CD14-positive monocyte (primary cell): ENCODE measurements around the gene INPP5K. TPM values are rescaled to one million over a fixed set of nuclear protein-coding genes. Genes with fewer than 3 reads are reported as not detected.

ENCODE experiments used
- DNase-seq, 3 donors: peaks; one replicate each; pipeline ENCODE4 v3.0.0-alpha.2; 2011 to 2022
- H2AFZ ChIP-seq: 2 replicates; pipeline ENCODE4 v1.6.0; 2012; ENCODE audit warnings: mild to moderate bottlenecking, low read depth, low read length, inconsistent platforms; ENCODE audit not compliant: insufficient read depth, poor library complexity, severe bottlenecking
- H3K27ac ChIP-seq, 2 donors: 1 replicate in 1 of 2; 2 replicates in 1 of 2; pipeline ENCODE4 v1.5.1; 2012 to 2013; ENCODE audit warnings: low read length in 2 of 2, control low read depth in 1 of 2, inconsistent platforms in 1 of 2, low read depth in 1 of 2, mild to moderate bottlenecking in 1 of 2
- H3K27me3 ChIP-seq, 2 donors: one replicate each; pipeline versions ENCODE4 v1.6.0 to v1.6.1; 2011 to 2013; ENCODE audit warnings: low read length in 2 of 2; ENCODE audit not compliant: control insufficient read depth in 2 of 2, insufficient read depth in 2 of 2
- H3K36me3 ChIP-seq, 2 donors: replicated peaks in 1 of 2; 1 replicate in 1 of 2; 2 replicates in 1 of 2; pipeline versions ENCODE4 v1.5.1 to v1.6.1; 2012 to 2013; ENCODE audit warnings: low read length in 2 of 2, control low read depth in 1 of 2, inconsistent platforms in 1 of 2, mild to moderate bottlenecking in 1 of 2; ENCODE audit not compliant: insufficient read depth in 2 of 2, control insufficient read depth in 1 of 2
- H3K4me1 ChIP-seq, 2 donors: 1 replicate in 1 of 2; 2 replicates in 1 of 2; pipeline versions ENCODE4 v1.5.1 to v1.6.1; 2012 to 2013; ENCODE audit warnings: low read length in 2 of 2, control low read depth in 1 of 2, inconsistent platforms in 1 of 2, mild to moderate bottlenecking in 1 of 2, moderate library complexity in 1 of 2; ENCODE audit not compliant: insufficient read depth in 2 of 2, control insufficient read depth in 1 of 2
- H3K4me2 ChIP-seq: replicated peaks from 2 replicates; pipeline ENCODE3; 2012; ENCODE audit warnings: low read length, moderate library complexity, mild to moderate bottlenecking; ENCODE audit not compliant: poor library complexity, severe bottlenecking; ENCODE audit errors: extremely low read depth
- H3K4me3 ChIP-seq, 3 experiments: fragments of 200-600 bp in 1 of 3; sonication (generic) in 1 of 3; replicated peaks in 1 of 3; 1 replicate in 2 of 3; 2 replicates in 1 of 3; pipeline ENCODE4 v1.5.1; 2011 to 2013; ENCODE audit warnings: low read length in 3 of 3, mild to moderate bottlenecking in 3 of 3, control low read depth in 2 of 3, low read depth in 2 of 3, inconsistent platforms in 1 of 3, moderate library complexity in 1 of 3
- H3K79me2 ChIP-seq: 2 replicates; pipeline ENCODE4 v1.6.0; 2012; ENCODE audit warnings: mild to moderate bottlenecking, control low read depth, inconsistent platforms, low read length, moderate library complexity; ENCODE audit not compliant: insufficient read depth
- H3K9ac ChIP-seq: 2 replicates; pipeline ENCODE4 v1.6.0; 2017; ENCODE audit warnings: low read length, mild to moderate bottlenecking; ENCODE audit not compliant: insufficient read depth, poor library complexity, severe bottlenecking
- H3K9me3 ChIP-seq, 2 donors: replicated peaks in 1 of 2; 1 replicate in 1 of 2; 2 replicates in 1 of 2; pipeline versions ENCODE4 v1.5.1 to v1.6.1; 2012 to 2013; ENCODE audit warnings: low read length in 2 of 2, control low read depth in 1 of 2; ENCODE audit not compliant: control insufficient read depth in 1 of 2, insufficient read depth in 1 of 2
- H4K20me1 ChIP-seq: 2 replicates; pipeline ENCODE4 v1.6.0; 2012; ENCODE audit warnings: mild to moderate bottlenecking, low read length, control low read depth, moderate library complexity; ENCODE audit not compliant: insufficient read depth
- H3K27ac Mint-ChIP-seq, 7 donors: one replicate each; pipeline ENCODE4 v1.8.0; 2020; ENCODE audit warnings: mild to moderate bottlenecking in 7 of 7, mixed read lengths in 7 of 7, moderate library complexity in 6 of 7, inconsistent platforms in 2 of 7
- H3K27me3 Mint-ChIP-seq, 3 donors: one replicate each; pipeline ENCODE4 v1.8.0; 2021 to 2022; ENCODE audit warnings: low read depth in 3 of 3, mild to moderate bottlenecking in 3 of 3, mixed read lengths in 3 of 3, moderate library complexity in 3 of 3, inconsistent platforms in 1 of 3
- H3K36me3 Mint-ChIP-seq, 2 donors: one replicate each; pipeline ENCODE4 v1.8.0; 2020; ENCODE audit warnings: mixed read lengths in 2 of 2, inconsistent platforms in 1 of 2, mild to moderate bottlenecking in 1 of 2
- H3K4me1 Mint-ChIP-seq: one replicate; pipeline ENCODE4 v1.8.0; 2020; ENCODE audit warnings: mild to moderate bottlenecking, mixed read lengths
- H3K4me3 Mint-ChIP-seq, 2 donors: one replicate each; pipeline ENCODE4 v1.8.0; 2020; ENCODE audit warnings: mild to moderate bottlenecking in 2 of 2, mixed read lengths in 2 of 2, moderate library complexity in 1 of 2
- H3K9me3 Mint-ChIP-seq, 7 donors: one replicate each; pipeline ENCODE4 v1.8.0; 2020 to 2022; ENCODE audit warnings: mixed read lengths in 7 of 7, mild to moderate bottlenecking in 6 of 7, moderate library complexity in 6 of 7, inconsistent platforms in 2 of 7
- CTCF ChIP-seq: fragments of 200-600 bp; IDR thresholded peaks from one replicate; pipeline ENCODE4 v1.8.0; 2022; ENCODE audit warnings: antibody characterized with exemption, mild to moderate bottlenecking
- whole genome bisulfite sequencing: methylation state at CpG from one replicate; pipeline ENCODE4 v1.1.5; 2013; ENCODE audit warnings: missing lambda C conversion rate; ENCODE audit not compliant: insufficient coverage; 5-methylcytosine and 5-hydroxymethylcytosine counted together
- intact Hi-C, 2 donors: fragments of 100-400 bp; cut with micrococcal nuclease; formaldehyde crosslinking; loops; one replicate each; pipeline versions ENCODE4 v1.15.0 to v1.15.1; 2023
- polyA plus RNA-seq, 3 donors: library from polyadenylated mRNA; depleted of rRNA in 1 of 3; unstranded in 2 of 3; stranded (reverse) in 1 of 3; fragments of 300-500 nt in 2 of 3; fragments of >200 nt in 1 of 3; fragmentation: Illumina TruSeq in 2 of 3; gene quantifications; 1 replicate in 2 of 3; 2 replicates in 1 of 3; pipeline ENCODE4 v1.2.3, GENCODE V29; 2012 to 2021

The INPP5K gene
- polyA plus RNA-seq, 3 donors: 50.3 to 58.7 (median 53.0) TPM

GRCh38 chr17:1560858-1561355 lies 44.5 kb upstream of the INPP5K start:
- Histone ChIP-seq H3K9ac (no peak overlapping the region), H2AFZ (no peak overlapping the region), H3K9me3 (no peaks in the 10 kb centered on the region), H4K20me1 (peaks cover 61% of the 10 kb centered on the region), H3K27me3 (no peaks in the 10 kb centered on the region), H3K36me3 (peaks cover 4 to 15% of the 10 kb centered on the region in 2 donors), H3K4me3 (peak overlapping the region in 1 of 3 experiments; percentile 84), H3K4me2 (peak overlapping the region; percentile 75), H3K79me2 (peaks cover 53% of the 10 kb centered on the region), H3K27ac (peak overlapping the region in 1 of 2 donors; percentile 66), H3K4me1 (peaks cover 31 to 48% of the 10 kb centered on the region in 2 donors)
- peaks cover 7 to 20% (median 14%) of the 10 kb centered on the region in 3 donors for H3K27me3 Mint-ChIP-seq
- H3K36me3 Mint-ChIP-seq: peaks cover 33 to 39% of the 10 kb centered on the region in 2 donors
- H3K4me1 Mint-ChIP-seq: peaks cover 59% of the 10 kb centered on the region
- H3K4me3 Mint-ChIP-seq: peak overlapping the region; percentile 91
- H3K27ac Mint-ChIP-seq: peak overlapping the region in 4 of 7 donors; percentile 54 to 83 (median 80)
- intact Hi-C loops: loop anchor here in 1 of 2 donors (5.0 kb wide), 1 partner anchor 44 kb away; the partner anchor contains the start of gene INPP5K
- TF ChIP-seq CTCF: no peak
- 90% methylated on average over 5 of the region's 7 CpGs for WGBS
- DNase-seq: no peak
- H3K9me3 Mint-ChIP-seq: peaks cover 0 to 3% (median 0%) of the 10 kb centered on the region in 7 donors

GRCh38 chr17:1560101-1560857 lies 43.9 kb upstream of the INPP5K start:
- H3K27ac Mint-ChIP-seq: peak overlapping the region in 1 of 7 donors; percentile 54
- H3K9ac ChIP-seq: no peak overlapping the region
- peak overlapping the region in 1 of 2 donors; percentile 91 for H3K4me3 Mint-ChIP-seq
- H3K36me3 Mint-ChIP-seq: peaks cover 33 to 40% of the 10 kb centered on the region in 2 donors
- intact Hi-C loops: loop anchor here in 1 of 2 donors (5.0 kb wide), 1 partner anchor 43 kb away; the partner anchor contains the start of gene INPP5K
- peaks cover 7 to 20% (median 14%) of the 10 kb centered on the region in 3 donors for H3K27me3 Mint-ChIP-seq
- H3K9me3 Mint-ChIP-seq: peaks cover 0 to 2% (median 0%) of the 10 kb centered on the region in 7 donors
- H3K4me2 ChIP-seq: peak overlapping the region; percentile 75
- peaks cover 54% of the 10 kb centered on the region for H3K79me2 ChIP-seq
- no peaks in the 10 kb centered on the region for H3K9me3 ChIP-seq
- H3K4me3 ChIP-seq: no peak overlapping the region
- no peaks in the 10 kb centered on the region for H3K27me3 ChIP-seq
- H4K20me1 ChIP-seq: peaks cover 68% of the 10 kb centered on the region
- peaks cover 62% of the 10 kb centered on the region for H3K4me1 Mint-ChIP-seq
- H2AFZ ChIP-seq: no peak overlapping the region
- 93% methylated on average over 20 of the region's 22 CpGs for whole genome bisulfite sequencing
- no peak overlapping the region for H3K27ac ChIP-seq
- H3K4me1 ChIP-seq: peaks cover 34 to 51% of the 10 kb centered on the region in 2 donors
- DNase-seq: no peak
- TF ChIP-seq CTCF: no peak
- peaks cover 4 to 15% of the 10 kb centered on the region in 2 donors for H3K36me3 ChIP-seq
